Heart right ventricle (tissue), 16 donors: ENCODE results near the gene CD9. TPM values are rescaled to one million over a fixed set of nuclear protein-coding genes. Genes with fewer than 3 reads are reported as not detected.

Experiments used
- ATAC-seq, 8 donors: fragments of 200-7000 bp; cut with Tn5 transposase; one replicate each; pipeline ENCODE4 v1.9.1; 2020; ENCODE audit warnings: mild to moderate bottlenecking in 8 of 8, moderate library complexity in 8 of 8, moderate number of reproducible peaks in 1 of 8
- DNase-seq, 2 donors: peaks; one replicate each; pipeline ENCODE4 v3.0.0-alpha.2; 2020
- H3K27ac ChIP-seq, 10 donors: fragments of 200-600 bp; sonication (generic) in 2 of 10; one replicate each; pipeline versions ENCODE4 v1.5.0 to v1.8.0; 2020 to 2022; ENCODE audit warnings: mild to moderate bottlenecking in 3 of 10
- H3K27me3 ChIP-seq, 7 donors: fragments of 200-600 bp; one replicate each; pipeline ENCODE4 v1.8.0; 2021 to 2022; ENCODE audit warnings: mild to moderate bottlenecking in 2 of 7
- H3K36me3 ChIP-seq, 9 donors: fragments of 200-600 bp; sonication (generic) in 1 of 9; one replicate each; pipeline versions ENCODE4 v1.5.0 to v1.8.0; 2020 to 2022; ENCODE audit warnings: mild to moderate bottlenecking in 2 of 9
- H3K4me1 ChIP-seq, 9 donors: fragments of 200-600 bp; sonication (generic) in 1 of 9; one replicate each; pipeline versions ENCODE4 v1.5.0 to v1.8.0; 2020 to 2022; ENCODE audit warnings: mild to moderate bottlenecking in 4 of 9
- H3K4me3 ChIP-seq, 10 donors: fragments of 200-600 bp; sonication (generic) in 2 of 10; one replicate each; pipeline versions ENCODE4 v1.5.0 to v1.8.0; 2020 to 2022; ENCODE audit warnings: mild to moderate bottlenecking in 7 of 10, moderate library complexity in 2 of 10
- H3K9me3 ChIP-seq, 11 donors: fragments of 200-600 bp in 10 of 11; sonication (generic) in 2 of 11; one replicate each; pipeline versions ENCODE4 v1.5.0 to v1.8.0; 2013 to 2022; ENCODE audit warnings: mild to moderate bottlenecking in 2 of 11, control low read depth in 1 of 11, moderate library complexity in 1 of 11
- WGBS, 2 donors: extraction: QIAGEN DNeasy Blood & Tissue Kit; methylation state at CpG; one replicate each; pipeline ENCODE4 v1.1.7; 2013; ENCODE audit warnings: inconsistent platforms in 1 of 2; 5-methylcytosine and 5-hydroxymethylcytosine counted together
- intact Hi-C, 10 donors: fragments of 100-400 bp; cut with DNase I; formaldehyde crosslinking; loops; one replicate each; pipeline versions ENCODE4 v1.11.1 to v1.14.2; 2022
- polyA plus RNA-seq, 2 donors: library from polyadenylated mRNA; stranded (reverse); fragments of 200-250 nt; gene quantifications; one replicate each; pipeline ENCODE4 v1.2.3, GENCODE V29; 2013
- total RNA-seq, 10 donors: library from RNA; stranded (reverse); fragmentation: NEBNext Ultra II Directional in 3 of 10; extraction: Animal tissue kit (Norgen Biotek cat#: 25700) in 3 of 10; gene quantifications; one replicate each; pipeline versions ENCODE4 v1.2.1 to v1.2.4, GENCODE V29; 2021 to 2023
- TF ChIP-seq, protein P1 (sequence below), 9 donors: fragments of 200-600 bp; sonication (generic) in 2 of 9; IDR thresholded peaks; one replicate each; pipeline versions ENCODE4 v1.5.0 to v1.8.0; 2021 to 2022; ENCODE audit warnings: antibody characterized with exemption in 9 of 9, mild to moderate bottlenecking in 5 of 9, moderate library complexity in 1 of 9
- donor health status: Arrhythmogenic right ventricular cardiomyopathy.
- donor health status: ischemic (EF 13 %, LVEDD 7.1; RV severe dilation, severe dysfunction).
- donor health status: healthy with polysubstance abuse.
- donor health status: DM: no; HTN: yes; CAD: no.
- donor health status: DM: no; HTN: no; CAD: no.
- donor health status: ischemic (EF 25% LVEDD 6.9; RV normal size, moderate dysfunction).
- donor health status: ischemic (EF 25% LVEDD 5.7; RV mildly dilated, moderate dysfunction).
- donor health status: healthy.
- donor health status: DM: yes; HTN: yes; CAD: no.
- donor health status: Ischemic cardiomyopathy.
- donor health status: ischemic (EF 35%, LVEDD 5.7; RV mildly dilated, moderate dysfunction).
- donor health status: nonischemic (EF 11% LVEDD 7.7; RV severe dilation, severe dysfunction).
- donor health status: DM: yes; HTN: yes; CAD: no.
- donor health status: PGD.
- donor health status: ischemic (EF 29% LVEDD 5.4; RV normal size, mild dysfunction).
- donor health status: nonischemic (EF 23%, LVEDD 6.1; RV moderate dilation, normal function).

The CD9 gene
- total and polyA plus RNA-seq, 12 donors, result 24.8 to 109 (median 54.2) TPM

GRCh38 chr12:6203601-6204000, 3.4 kb downstream of the CD9 start:
- no peak for DNase-seq
- intact Hi-C loops, result no loop called here
- Histone ChIP-seq H3K4me1 (peaks cover 22 to 93% (median 68%) of the 10 kb centered on the region in 9 donors), H3K36me3 (peaks cover 0 to 9% (median 0%) of the 10 kb centered on the region in 9 donors), H3K4me3 (peak overlapping the region in 8 of 10 donors; percentile 65 to 99 (median 92)), H3K27me3 (peaks cover 0 to 35% (median 0%) of the 10 kb centered on the region in 7 donors), H3K9me3 (no peaks in the 10 kb centered on the region), H3K27ac (peak overlapping the region; percentile 53 to 99 (median 92))
- no peak for ATAC-seq
- 81 to 86% methylated on average over 3 of the region's 3 CpGs for WGBS, 2 donors
- TF ChIP-seq, protein P1, sequence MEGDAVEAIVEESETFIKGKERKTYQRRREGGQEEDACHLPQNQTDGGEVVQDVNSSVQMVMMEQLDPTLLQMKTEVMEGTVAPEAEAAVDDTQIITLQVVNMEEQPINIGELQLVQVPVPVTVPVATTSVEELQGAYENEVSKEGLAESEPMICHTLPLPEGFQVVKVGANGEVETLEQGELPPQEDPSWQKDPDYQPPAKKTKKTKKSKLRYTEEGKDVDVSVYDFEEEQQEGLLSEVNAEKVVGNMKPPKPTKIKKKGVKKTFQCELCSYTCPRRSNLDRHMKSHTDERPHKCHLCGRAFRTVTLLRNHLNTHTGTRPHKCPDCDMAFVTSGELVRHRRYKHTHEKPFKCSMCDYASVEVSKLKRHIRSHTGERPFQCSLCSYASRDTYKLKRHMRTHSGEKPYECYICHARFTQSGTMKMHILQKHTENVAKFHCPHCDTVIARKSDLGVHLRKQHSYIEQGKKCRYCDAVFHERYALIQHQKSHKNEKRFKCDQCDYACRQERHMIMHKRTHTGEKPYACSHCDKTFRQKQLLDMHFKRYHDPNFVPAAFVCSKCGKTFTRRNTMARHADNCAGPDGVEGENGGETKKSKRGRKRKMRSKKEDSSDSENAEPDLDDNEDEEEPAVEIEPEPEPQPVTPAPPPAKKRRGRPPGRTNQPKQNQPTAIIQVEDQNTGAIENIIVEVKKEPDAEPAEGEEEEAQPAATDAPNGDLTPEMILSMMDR (IDR thresholded peaks at IDR 0.05), result no peak

DNA sequence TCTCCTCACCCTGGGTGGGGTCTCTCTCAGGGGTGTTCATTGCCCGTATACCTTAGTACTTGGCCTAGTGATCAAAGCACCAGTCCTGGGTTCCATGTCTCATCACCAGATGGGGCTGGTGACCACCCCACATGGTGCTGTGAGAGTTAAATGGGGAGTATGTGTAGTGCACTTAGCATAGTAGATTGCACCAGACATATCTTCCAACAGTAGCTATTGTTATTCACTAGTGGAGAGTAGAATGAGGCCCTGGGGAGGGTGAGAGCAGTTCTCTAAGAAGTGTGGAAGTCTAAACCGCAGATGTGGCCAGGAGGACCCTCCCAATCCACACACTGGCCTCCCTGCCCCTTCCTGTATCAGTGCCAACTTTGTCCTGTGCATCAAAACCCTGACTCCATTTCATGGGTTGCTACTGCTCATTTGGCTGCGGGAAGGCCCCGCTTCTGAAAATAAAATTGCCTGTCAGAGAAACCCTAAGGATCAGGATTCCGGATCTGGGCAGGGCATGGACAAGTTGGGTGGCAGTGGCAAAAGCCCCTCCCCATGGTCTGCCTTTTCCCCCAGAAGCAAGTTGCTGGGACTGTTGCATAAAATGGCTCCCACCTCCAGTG, 4.4 kb downstream of the CD9 start:
- H3K27me3 ChIP-seq, result peaks cover 0 to 25% (median 0%) of the 10 kb centered on the region in 7 donors
- TF ChIP-seq, protein P1 (IDR thresholded peaks at IDR 0.05), result peak in 2 of 9 donors; percentile 5 to 25
- WGBS, 2 donors, result 58 to 68% methylated on average over 5 of the region's 5 CpGs
- intact Hi-C loops, result loop anchor here in 2 of 10 donors (2.0 kb wide), 2 partner anchors 22 to 26 kb away; no protein-coding TSS in a partner anchor
- peaks cover 22 to 97% (median 64%) of the 10 kb centered on the region in 9 donors for H3K4me1 ChIP-seq
- peak overlapping the region; percentile 55 to 99 (median 92) for H3K27ac ChIP-seq
- DNase-seq, result no peak
- ATAC-seq, result peak in 3 of 8 donors; percentile 3 to 8 (median 7)
- H3K36me3 ChIP-seq, result peaks cover 0 to 17% (median 0%) of the 10 kb centered on the region in 9 donors
- H3K4me3 ChIP-seq, result peak overlapping the region in 6 of 10 donors; percentile 7 to 99 (median 52)
- no peaks in the 10 kb centered on the region for H3K9me3 ChIP-seq

DNA sequence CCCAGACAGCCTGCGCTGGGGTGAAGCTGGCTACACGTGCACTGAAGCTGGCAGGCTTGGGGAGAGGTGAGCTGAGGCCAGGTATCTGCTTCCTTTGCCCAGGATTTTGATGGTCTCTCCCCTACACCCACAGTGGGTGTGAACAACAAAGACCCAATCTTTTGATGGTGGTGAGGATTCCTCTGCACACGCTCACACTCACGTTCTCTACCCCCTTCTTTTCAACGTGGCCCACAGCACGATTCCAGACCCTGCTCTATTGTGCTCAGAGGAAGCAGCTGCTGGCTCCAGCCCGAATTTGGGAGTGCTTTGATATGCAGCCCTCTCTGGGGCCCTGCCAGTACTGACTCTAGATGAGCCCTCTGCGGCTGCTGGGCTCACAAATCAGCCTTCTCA, 4.9 kb downstream of the CD9 start:
- intact Hi-C loops, result loop anchor here in 2 of 10 donors (2.0 kb wide), 2 partner anchors 22 to 26 kb away; no protein-coding TSS in a partner anchor
- DNase-seq, result peak; percentile 71 to 79
- Histone ChIP-seq H3K9me3 (no peaks in the 10 kb centered on the region), H3K36me3 (peaks cover 0 to 20% (median 0%) of the 10 kb centered on the region in 9 donors), H3K4me1 (peaks cover 28 to 99% (median 69%) of the 10 kb centered on the region in 9 donors), H3K27me3 (peaks cover 0 to 22% (median 0%) of the 10 kb centered on the region in 7 donors), H3K4me3 (peak overlapping the region in 6 of 10 donors; percentile 7 to 99 (median 52)), H3K27ac (peak overlapping the region; percentile 55 to 99 (median 92))
- TF ChIP-seq, protein P1 (IDR thresholded peaks at IDR 0.05), result peak in 1 of 9 donors; percentile 13
- WGBS, 2 donors, result 21 to 25% methylated on average over 8 of the region's 8 CpGs
- peak; percentile 65 to 80 (median 72) for ATAC-seq

- peak overlapping the region in 3 of 10 donors; percentile 7 to 99 (median 85) for H3K4me3 ChIP-seq
- ATAC-seq (no peak), DNase-seq (no peak)
- H3K9me3 ChIP-seq, result no peaks in the 10 kb centered on the region
- WGBS, 2 donors, result 63 to 68% methylated on average over 2 of the region's 2 CpGs
- peaks cover 34 to 100% (median 73%) of the 10 kb centered on the region in 9 donors for H3K4me1 ChIP-seq
- peaks cover 0 to 25% (median 0%) of the 10 kb centered on the region in 9 donors for H3K36me3 ChIP-seq
- TF ChIP-seq, protein P1 (IDR thresholded peaks at IDR 0.05), result no peak
- peaks cover 0 to 16% (median 0%) of the 10 kb centered on the region in 7 donors for H3K27me3 ChIP-seq
- peak overlapping the region; percentile 28 to 99 (median 92) for H3K27ac ChIP-seq
- intact Hi-C loops, result loop anchor here in 2 of 10 donors (2.0 kb wide), 3 partner anchors 19 to 25 kb away; no protein-coding TSS in a partner anchor
These were observed 5.6 kb downstream of the CD9 start for GRCh38 chr12:6205761-6206160.
